GM20000 (cell line): ENCODE data around the gene HOXB4.

Experiments used
- DNase-seq: peaks from one replicate; pipeline ENCODE4 v3.0.0; 2012; ENCODE audit warnings: low spot score
- TF ChIP-seq, protein P1 (sequence below): IDR thresholded peaks from 2 replicates; pipeline ENCODE4 v1.5.1; 2012; ENCODE audit warnings: mild to moderate bottlenecking, control low read depth; ENCODE audit errors: extremely low read depth, missing control alignments

HOXB4 gene

DNA sequence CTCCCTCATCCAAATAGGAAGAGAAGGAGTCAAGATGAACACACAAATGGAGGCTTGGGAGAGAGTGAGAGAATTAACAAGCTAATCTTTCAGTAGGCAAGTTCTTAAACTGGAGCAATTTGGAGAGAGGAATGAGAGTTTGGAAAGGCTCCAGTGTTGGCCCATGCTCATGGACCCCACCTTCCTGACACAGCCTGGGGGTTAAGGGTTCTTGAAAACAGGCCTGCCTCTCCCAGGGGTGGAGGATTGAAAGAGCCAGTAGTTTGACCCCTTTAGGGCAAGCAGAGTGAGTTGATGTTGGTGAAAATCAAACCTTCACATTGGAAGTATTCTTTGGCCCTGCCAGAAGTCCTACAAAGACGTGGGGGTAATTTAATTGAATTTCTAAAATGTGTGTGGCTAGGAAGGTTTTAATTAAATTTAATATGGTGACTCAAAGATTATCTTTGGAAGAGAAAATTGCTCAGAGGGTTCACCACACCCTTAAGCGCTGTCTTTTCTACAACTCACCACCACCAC is 6.1 kb upstream of the HOXB4 start:
- TF ChIP-seq, protein P1, sequence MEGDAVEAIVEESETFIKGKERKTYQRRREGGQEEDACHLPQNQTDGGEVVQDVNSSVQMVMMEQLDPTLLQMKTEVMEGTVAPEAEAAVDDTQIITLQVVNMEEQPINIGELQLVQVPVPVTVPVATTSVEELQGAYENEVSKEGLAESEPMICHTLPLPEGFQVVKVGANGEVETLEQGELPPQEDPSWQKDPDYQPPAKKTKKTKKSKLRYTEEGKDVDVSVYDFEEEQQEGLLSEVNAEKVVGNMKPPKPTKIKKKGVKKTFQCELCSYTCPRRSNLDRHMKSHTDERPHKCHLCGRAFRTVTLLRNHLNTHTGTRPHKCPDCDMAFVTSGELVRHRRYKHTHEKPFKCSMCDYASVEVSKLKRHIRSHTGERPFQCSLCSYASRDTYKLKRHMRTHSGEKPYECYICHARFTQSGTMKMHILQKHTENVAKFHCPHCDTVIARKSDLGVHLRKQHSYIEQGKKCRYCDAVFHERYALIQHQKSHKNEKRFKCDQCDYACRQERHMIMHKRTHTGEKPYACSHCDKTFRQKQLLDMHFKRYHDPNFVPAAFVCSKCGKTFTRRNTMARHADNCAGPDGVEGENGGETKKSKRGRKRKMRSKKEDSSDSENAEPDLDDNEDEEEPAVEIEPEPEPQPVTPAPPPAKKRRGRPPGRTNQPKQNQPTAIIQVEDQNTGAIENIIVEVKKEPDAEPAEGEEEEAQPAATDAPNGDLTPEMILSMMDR = no peak
- DNase-seq = no peak

DNA sequence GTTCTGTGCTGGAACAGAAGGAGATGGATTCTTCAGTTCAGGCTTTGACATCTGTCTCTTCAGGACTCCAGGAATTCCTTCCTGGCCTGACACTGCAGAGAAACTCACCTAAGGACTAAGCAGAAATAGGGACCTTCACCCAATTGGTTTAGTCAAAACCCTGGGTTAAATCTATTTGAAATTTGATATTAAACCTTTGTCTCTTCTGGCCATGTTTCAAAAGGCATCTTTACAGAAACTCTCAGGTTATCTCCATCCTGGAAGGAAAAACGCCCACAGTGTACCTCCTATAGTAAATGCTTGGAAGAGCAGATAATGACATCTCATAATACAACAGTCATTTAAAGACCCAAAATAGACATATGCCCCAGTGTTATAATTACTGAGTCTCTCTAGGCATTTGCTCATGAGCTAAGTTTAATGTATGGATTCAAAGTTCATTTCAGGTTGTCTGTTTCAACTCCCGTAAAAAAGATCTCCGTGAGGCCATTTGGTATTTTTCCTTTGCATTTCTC is 5.6 kb upstream of the HOXB4 start:
- no peak for DNase-seq
- TF ChIP-seq, protein P1 = no peak

DNA sequence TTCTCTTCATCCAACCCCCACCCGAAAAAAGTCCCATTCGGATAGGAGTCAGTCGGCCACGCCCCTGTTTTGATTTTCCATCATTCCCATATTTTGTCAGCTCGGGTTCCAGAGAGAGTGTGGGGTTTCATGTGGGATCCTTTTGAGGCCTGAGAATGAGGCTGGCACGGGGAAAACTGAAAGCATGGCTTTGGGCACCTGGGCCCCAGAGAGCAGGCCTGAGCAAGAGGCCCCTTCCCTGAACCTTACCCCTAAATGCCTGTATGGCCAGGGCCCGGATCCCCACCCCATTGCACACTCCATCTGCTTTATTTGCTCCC is 4.6 kb upstream of the HOXB4 start:
- TF ChIP-seq, protein P1 = no peak
- no peak for DNase-seq

DNA sequence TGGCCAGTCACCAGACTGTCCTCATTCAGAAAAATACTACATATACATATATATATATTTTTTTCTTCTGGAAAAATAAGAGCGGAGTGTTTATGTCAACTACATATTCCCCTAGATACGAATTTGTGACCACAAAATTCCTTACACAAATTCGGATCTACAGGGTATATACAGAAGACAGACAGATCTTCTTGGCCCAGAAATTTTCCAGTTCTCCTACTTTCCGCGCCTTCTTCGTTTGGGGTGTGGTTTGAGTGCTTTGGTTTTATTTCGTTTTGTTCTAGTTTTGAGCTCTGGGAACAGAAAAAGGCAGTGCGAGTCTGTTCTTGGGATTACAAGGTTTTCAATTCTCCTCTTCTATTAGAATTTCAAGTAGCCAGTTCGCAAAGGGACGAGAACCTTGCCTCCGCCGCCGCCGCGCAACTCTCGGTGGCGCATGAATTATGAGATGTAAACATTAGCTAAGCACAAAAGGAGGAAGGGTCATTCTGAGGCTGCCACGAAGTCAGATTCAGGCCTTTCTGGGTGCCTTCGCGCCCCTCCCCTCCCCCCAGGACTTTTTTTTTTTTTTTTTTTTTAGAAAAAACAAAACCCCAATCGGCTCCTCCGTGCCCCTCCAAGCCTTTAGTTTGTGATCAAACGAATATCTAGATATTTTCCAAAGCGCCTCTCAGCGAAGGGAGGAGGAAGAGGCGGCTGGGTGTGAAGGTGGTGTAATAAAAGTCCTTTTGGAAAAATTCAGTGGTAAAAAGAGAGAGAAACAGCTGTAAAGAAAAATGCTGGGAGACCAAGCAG is 1.8 kb upstream of the HOXB4 start:
- TF ChIP-seq, protein P1 = no peak

DNA sequence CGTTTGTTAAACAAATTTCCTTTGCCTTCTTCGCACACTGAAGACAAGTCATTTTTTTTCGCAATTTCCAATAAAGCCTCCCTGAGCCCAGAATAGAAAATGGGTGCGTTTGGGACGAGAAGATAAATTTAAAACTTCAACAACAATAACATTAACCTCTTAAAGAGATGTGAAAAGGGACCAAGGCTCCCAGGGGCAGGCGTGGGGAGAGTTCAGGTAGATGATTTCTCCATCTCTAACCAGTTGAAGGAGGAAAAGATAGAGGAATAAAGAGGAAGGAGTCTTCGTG is 1.3 kb upstream of the HOXB4 start:
- TF ChIP-seq, protein P1 = no peak
- no peak for DNase-seq

More for the DNA sequence above, 1.8 kb upstream of the HOXB4 start:
- DNase-seq = no peak

DNA sequence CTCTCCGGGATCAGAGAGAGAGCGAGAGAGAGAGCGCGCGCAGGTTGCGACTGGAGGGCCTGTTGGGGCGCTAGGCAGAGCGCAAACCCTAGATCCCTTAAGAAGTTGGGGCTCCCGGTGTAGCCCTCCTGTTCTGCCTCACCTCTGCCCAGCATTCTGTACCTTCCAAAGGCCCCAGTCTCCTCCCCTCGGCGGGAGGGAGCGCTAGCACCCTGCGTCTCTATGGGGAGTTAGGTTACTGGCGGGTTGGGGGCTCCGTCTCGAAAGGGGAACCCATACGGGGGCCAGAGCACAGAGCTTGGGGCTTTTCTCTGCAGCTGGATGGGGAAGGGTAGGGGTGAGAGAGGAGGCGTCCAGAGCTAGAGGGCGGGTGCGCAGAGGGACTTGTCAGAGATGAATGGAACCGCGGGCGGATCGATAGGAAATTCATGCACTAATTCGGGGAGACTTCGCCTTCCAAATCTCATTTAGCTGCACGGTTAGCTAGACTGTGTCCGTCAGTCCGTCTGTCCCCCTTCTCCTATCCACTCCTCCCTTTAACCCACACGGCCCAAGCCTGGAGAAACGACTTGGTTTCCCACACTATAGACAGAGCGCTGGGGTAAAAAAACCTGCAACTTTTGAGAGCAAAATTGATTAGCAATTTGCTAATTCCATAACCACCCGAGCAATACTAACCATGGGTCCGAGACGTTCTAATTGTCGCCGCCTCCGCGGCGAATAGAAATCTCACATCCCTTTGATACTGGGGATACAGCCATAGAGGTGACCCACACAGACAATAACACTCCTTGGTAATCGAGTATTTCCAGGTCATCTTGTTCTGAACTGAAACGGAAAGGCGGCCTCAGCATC is 693 bp upstream of the HOXB4 start:
- no peak for DNase-seq
- TF ChIP-seq, protein P1 = no peak
